Endothelial cell of umbilical vein (primary cell): ENCODE data around the gene SORCS2.

ENCODE experiments used
- EZH2 ChIP-seq: IDR thresholded peaks from 2 replicates; pipeline ENCODE4 v1.6.1; 2012; ENCODE audit warnings: borderline replicate concordance, low read depth, mild to moderate bottlenecking, moderate library complexity, low read length, inconsistent platforms; ENCODE audit not compliant: severe bottlenecking
- JUN ChIP-seq: IDR thresholded peaks from 2 replicates; pipeline ENCODE4 v1.6.1; 2011; ENCODE audit warnings: borderline replicate concordance, low read depth; ENCODE audit not compliant: insufficient read length, insufficient read depth
- MAX ChIP-seq: IDR thresholded peaks from 2 replicates; pipeline ENCODE4 v1.6.1; 2011; ENCODE audit not compliant: insufficient read depth, insufficient read length
- MYC ChIP-seq: IDR thresholded peaks from one replicate; pipeline ENCODE4 v1.6.1; 2011; ENCODE audit warnings: mild to moderate bottlenecking, low read depth, low read length
- POLR2A ChIP-seq: IDR thresholded peaks from 2 replicates; pipeline ENCODE4 v1.6.1; 2012; ENCODE audit warnings: low read depth, mild to moderate bottlenecking, control low read depth, low read length
- POLR2AphosphoS5 ChIP-seq: IDR thresholded peaks from 2 replicates; pipeline ENCODE4 v1.6.1; 2012; ENCODE audit warnings: low read depth, mild to moderate bottlenecking, control low read depth, low read length, moderate library complexity; ENCODE audit not compliant: insufficient read depth
- TF ChIP-seq, protein P1 (sequence below), 2 donors: IDR thresholded peaks; 1 replicate in 1 of 2; 2 replicates in 1 of 2; pipeline ENCODE4 v1.5.1; 2011; ENCODE audit warnings: low read length in 2 of 2, mild to moderate bottlenecking in 2 of 2, moderate library complexity in 2 of 2, control low read depth in 1 of 2, inconsistent platforms in 1 of 2, low read depth in 1 of 2; ENCODE audit not compliant: insufficient read depth in 1 of 2; ENCODE audit errors: extremely low read depth in 1 of 2

GRCh38 chr4:7680106-7680505 lies 487.8 kb downstream of the SORCS2 start:
- TF ChIP-seq, protein P1, sequence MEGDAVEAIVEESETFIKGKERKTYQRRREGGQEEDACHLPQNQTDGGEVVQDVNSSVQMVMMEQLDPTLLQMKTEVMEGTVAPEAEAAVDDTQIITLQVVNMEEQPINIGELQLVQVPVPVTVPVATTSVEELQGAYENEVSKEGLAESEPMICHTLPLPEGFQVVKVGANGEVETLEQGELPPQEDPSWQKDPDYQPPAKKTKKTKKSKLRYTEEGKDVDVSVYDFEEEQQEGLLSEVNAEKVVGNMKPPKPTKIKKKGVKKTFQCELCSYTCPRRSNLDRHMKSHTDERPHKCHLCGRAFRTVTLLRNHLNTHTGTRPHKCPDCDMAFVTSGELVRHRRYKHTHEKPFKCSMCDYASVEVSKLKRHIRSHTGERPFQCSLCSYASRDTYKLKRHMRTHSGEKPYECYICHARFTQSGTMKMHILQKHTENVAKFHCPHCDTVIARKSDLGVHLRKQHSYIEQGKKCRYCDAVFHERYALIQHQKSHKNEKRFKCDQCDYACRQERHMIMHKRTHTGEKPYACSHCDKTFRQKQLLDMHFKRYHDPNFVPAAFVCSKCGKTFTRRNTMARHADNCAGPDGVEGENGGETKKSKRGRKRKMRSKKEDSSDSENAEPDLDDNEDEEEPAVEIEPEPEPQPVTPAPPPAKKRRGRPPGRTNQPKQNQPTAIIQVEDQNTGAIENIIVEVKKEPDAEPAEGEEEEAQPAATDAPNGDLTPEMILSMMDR (IDR thresholded peaks at IDR 0.05; ENCODE audit: extremely low read depth in 1 of 2, insufficient read depth in 1 of 2, low read depth in 1 of 2, low read length in 2 of 2), result no peak
- TF ChIP-seq POLR2A (no peak), JUN (no peak), POLR2AphosphoS5 (no peak), MAX (no peak), MYC (no peak), EZH2 (no peak)
